HTR-8/SVneo (cell line): ENCODE results near the gene CPZ.
"Not testable (repeated sequence)": the region's sequence is repeated elsewhere in the genome, so short reads cannot be mapped to it uniquely, and the experiment has no call there.

ENCODE experiments used
- DNase-seq: peaks from one replicate; pipeline ENCODE4 v3.0.0; 2011; ENCODE audit warnings: low spot score, mixed read lengths; ENCODE audit not compliant: insufficient read length
- FAIRE-seq: peaks from 2 replicates; lab custom pipeline; 2011; peaks lifted over from hg19 to GRCh38; lab: Jason Lieb, UNC

CPZ gene

DNA sequence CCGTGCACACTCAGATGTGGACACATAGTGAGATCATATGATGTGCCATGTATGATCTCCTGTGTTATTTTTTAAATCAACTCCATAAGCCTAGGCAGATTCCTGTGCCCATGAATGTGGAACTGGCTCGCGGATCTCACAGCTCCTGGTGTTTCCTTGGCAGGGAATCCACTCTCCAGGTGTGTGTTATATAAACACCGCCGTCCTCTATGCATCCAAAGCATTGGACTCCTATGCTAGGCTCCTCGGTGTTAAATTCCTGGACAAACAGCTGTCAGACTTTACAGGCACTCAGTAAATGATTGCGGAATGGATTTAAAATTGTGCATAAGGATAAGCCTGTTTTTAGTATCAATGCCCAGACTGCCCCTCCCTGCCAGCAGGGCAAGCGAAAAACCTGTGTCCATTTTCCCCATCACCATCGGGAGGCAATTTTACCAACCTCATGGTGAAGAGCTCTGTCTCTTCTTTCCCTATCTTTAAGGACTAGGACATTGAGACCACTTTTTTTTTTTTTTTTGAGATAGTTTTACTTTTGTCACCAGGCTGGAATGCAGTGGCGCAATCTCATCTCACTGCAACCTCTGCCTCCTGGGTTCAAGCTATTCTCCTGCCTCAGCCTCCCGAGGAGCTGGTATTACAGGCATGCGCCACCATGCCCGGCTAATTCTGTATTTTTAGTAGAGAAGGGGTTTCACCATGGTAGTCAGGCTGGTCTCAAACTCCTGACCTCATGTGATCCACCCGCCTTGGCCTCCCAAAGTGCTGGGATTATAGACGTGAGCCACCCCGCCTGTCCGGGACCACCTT is 36.0 kb upstream of the CPZ start:
- DNase-seq (no peak), FAIRE-seq (peak; percentile 31)

DNA sequence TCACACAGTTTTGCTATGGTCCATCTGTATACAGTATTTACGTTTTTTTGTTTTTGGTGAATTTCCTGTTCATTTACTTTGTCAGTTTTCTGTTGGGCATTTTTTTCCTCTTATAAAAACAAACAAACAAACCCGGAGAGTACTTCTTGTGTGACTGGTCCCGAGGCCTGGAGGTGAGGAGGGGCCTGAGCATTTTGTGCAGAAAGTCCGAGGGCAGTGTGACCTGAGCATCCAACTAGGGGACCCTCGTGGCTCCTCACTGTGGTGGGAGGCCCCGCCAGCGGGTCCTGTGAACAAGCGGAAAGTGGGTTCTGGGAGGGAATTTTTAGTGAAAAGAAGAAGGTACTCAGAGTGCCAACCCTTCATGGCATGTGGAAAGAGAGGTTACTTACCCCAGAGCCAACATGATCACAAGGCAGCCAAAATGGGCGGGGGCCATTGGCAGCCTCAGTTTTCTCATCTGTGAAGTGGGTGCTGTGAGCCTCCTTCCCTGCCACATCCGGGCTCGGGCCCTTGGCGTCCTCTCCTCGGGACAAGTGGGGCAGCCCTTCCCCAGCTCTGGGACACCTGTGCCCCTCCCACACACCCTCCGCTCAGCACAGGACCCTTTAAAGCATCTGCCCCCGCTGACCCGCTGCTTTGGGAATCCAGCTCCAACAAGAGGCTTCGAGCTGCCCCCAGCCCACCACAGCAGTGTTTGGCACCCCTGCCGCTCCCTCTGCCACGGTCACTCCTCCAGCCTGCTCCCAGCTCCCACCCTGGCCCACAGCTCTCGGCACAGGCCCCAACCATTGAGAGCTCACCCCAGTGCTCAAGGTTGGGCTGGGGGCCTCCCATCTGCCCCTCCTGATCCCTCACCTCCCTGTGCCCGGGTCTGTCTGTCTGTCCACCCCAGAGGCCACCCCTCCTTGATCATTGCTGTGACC is 35.2 kb upstream of the CPZ start:
- DNase-seq (no peak), FAIRE-seq (no peak)

DNA sequence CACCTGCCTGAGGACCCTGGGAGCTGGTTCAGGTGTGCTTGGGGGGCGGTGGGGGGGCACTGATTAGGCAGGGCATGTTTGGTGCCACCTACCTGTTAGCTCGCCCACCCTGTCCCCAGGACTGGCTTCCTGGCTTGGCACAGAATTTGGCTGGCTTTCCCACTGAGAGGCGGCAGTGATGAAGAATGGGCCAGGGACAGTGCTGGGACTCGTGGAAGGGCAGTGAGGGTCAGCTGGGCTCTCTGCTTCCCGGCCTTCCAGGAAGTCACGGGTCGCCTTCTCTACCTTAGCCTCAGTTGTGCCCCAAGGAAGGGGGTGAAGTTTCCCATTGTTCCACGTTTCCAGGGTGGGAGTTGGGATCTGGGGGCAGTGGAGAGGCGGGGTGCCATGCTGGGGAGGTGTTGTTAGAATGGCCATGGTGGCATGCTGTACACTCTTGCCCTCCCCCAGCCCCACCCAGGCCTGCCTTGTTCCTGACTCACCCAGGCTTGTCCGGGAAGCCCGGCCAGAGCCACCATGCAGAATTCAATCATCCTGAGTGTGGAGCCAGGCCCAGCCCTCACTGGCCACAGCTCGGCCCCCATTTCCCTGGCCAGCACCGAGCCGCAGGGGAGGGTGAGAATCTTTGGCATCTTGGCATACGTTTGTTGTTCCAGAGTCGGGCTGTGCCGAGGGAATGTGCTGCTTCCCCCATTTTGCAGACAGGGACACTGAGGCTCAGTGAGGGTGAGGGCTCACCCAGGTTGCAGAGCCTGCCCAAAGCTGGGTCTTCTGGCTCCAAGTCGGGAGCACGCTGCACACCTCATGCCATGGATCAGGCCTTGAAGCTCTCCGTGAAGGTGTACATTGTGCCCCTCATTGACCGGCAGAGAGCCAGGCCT is 34.2 kb upstream of the CPZ start:
- DNase-seq, result no peak
- no peak for FAIRE-seq

DNA sequence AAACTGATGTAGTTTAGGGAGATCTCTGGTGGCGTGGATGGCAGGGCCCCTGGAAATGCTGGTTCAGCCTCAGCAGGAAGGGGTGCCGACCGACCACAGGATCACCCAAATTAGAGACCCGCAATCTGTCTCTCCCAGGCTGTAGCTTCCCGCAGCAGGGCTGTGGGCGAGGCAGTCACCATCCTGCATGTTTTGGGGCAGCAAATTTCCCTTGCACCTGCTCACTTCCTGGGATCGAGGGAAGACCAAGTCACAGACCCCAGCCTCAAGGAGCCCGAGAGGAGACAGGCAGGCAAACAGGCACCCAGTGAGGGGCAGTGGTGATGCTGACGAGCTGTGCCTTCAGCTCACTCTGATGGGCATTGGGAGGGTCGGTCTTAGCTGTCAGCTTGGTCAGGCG is 33.6 kb upstream of the CPZ start:
- FAIRE-seq (no peak), DNase-seq (no peak)

DNA sequence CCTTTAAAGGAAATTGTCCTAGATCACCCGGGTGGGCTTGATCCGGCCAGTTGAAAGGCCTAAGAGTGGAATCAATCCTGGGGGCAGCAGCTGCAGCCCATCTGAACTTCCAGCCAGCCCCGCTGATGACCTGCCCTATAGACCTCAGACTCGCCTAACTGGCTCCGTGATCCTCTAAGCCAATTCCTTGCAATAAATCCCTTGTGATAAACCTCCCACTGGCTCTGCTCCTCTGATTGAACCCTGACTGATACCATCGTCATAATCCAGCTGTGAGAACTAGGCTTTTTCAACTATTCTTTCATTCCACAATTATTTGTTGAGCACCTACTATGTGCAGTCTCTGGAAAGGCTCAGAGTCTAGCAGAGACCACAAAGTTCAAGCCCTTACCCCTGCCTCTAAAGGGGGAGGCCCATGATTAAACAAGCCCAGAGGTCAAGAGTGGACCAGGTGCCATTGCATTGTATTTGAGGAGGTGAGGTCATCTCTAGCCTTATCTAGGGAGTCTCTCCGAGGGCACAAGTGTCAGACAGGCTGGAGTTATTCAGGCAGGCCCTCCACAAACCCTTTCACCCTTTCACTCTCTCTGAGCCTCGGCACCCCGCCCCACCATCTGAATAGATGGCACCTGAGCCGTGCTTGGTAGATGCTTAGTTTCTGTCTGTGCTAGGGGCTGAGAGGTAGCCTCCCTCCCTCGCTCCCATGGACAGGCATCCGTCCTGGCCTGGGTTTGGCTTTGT is 32.9 kb upstream of the CPZ start:
- DNase-seq (no peak), FAIRE-seq (no peak)

DNA sequence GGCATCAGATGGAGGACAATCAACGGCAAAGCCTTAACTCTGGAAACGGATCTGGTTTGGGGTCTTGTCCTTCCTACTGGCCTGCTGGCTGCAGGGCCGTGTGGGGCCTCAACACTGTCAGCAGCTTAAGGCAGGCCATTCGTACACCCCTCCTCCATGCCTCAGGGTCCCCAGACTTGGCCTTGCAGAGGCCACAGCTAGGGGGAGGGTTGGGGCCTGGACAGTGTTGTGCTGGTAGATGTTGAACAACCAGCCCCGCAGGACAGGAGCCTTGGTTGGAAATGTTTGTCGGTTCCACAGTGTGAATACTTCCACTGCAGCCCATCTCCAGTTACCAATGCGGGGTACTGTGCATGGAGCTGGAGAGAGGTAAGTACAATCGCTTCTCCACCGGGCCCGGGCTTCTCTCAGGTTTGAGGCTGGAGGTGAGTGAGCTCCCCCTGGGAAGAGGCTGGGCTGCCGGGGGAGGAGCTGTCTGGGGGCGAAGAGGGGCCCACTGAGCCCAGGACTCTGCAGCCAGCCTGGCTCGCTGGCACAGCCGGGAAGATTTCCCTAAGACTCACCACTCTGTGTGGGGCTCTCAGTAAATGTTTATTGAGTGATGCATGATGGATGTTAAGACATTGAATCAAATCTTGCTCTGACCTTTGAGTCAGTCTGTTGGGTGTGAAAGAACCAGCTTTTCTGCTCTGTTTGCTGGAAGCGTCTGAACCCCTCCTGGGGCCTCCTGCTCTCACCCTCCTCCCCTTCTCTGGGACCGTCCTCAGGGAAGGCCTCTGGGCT is 32.1 kb upstream of the CPZ start:
- DNase-seq, result no peak
- peak; percentile 4 for FAIRE-seq

DNA sequence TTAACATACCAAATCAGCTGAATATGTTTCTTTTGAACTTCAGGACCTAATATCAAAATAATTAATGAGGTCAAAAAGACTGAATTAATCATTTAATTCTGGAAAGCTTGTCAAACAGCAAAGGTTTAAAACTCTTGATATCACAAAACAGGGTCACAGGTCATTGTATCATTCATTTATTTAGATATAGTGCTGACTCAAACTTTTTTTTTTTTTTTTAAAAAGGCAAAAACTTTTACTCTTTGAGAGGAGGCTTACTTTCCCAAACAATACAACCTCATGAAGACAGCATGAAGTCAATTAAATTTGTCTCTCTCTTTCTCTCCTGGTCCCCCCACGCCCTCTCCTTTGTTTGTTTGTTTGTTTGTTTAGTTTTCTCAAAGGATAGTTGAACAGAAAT is 28.0 kb upstream of the CPZ start:
- no peak for FAIRE-seq

DNA sequence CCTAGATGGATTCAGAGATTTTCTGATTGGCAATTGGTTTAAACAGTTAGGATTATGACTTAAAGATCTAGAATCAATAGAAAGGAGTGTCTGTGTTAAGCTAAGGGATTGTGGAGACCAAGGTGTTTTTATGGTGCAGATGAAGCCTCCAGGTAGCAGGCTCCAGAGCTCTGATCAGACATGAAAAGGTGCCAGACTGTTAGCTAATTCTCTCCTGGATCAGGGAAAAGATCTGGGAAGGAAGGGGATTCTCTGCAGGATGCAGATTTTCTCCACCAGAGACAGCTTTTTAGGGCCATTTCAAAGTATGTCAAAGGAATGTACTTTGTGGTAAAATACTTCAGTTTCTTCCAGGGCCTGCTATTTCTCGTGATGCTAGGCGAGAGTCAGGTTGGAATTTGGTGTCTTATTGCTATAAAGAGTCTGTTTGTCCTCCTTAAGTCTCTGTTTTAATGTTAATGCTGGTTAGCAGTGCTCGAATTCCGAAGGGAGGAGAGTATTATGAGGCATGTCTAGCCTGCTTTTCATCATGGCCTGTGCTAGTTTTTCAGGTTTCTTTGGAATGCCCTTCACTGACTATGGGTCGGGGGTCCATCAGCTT is 24.4 kb upstream of the CPZ start:
- no peak for DNase-seq
- no peak for FAIRE-seq

More for the DNA sequence above, 28.0 kb upstream of the CPZ start:
- DNase-seq, result no peak

DNA sequence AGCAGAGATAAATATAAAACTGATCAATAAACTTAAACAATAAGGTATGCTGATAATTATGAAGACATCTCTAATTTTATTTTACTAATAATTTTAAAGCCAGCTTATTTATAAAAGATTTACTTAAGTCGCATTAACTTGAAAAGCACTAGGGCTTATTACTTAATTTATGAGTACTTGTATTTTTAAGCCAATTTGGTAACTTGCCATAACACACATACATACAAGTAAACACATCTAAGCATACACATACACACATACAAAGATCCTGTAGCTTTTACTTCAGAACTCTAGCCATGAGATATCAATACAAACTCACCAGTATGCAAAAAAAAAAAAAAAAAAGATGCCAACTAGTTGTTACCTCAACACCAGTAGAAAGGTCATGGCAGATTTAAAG is 22.4 kb upstream of the CPZ start:
- no peak for FAIRE-seq
- DNase-seq, result no peak

DNA sequence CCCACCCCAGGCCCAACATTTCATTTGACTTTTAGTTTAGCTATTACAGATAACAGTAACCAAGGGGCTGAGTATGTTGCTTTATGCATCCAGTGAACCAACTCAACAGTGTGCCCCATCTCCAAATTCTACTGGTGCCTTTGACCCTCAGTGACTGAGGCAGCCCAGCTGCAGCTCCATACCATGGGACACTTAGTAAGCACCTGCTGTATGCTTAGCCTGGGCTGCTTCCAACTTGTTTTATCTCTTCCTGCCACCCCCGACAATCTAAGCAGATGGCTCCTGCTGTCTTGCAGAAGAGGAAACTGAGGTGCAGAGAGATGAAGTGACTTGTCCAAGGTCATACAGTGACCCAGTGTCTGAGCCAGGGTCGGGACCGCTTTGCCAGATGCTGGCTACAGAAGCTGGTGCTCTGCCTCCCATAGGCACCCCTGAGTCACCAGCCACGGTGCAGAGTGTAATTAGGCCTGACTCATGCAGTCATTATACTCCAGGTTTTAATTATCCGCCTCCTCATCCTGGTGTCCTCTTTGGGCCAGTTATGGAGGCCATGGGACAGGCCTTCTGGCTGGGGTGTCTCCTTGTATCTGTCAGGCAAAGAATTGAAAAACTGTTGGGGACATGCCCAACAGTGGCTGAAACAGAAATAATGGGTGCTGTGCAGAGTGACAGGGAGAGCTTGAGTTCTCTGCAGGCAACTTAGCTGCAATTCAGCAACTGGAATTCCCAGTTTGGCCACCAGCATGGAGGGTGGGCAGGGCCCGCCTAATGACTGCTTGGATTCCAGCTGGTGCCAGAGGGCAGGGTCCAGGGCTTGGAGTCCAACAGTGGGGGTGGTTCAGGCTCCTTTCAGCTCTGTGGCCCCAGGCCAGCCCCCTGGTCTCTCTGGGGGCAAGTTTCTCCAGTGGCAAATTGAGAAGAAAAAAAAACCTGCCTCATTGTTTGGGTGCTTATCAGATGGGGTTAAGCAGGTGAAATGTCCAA is 20.6 kb upstream of the CPZ start:
- DNase-seq, result no peak
- no peak for FAIRE-seq

DNA sequence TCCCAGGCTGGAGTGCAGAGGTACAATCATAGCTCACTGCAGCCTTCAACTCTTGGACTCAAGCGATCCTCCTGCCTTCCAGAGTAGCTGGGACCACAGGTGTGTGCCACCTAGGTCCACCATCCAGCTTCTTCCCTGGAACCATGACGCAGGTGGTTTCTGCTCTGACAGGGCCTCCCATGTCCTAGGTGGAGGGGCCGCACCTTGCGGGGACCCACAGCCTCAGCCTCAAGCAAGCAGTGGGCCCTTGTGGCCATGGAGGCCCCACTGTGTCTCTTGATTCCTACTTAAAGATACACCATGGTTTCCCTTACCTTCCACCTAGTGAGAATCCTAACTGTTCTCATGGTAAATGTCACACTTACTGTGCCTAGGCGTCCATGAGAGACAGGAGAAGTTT is 19.3 kb upstream of the CPZ start:
- no peak for FAIRE-seq
- no peak for DNase-seq

DNA sequence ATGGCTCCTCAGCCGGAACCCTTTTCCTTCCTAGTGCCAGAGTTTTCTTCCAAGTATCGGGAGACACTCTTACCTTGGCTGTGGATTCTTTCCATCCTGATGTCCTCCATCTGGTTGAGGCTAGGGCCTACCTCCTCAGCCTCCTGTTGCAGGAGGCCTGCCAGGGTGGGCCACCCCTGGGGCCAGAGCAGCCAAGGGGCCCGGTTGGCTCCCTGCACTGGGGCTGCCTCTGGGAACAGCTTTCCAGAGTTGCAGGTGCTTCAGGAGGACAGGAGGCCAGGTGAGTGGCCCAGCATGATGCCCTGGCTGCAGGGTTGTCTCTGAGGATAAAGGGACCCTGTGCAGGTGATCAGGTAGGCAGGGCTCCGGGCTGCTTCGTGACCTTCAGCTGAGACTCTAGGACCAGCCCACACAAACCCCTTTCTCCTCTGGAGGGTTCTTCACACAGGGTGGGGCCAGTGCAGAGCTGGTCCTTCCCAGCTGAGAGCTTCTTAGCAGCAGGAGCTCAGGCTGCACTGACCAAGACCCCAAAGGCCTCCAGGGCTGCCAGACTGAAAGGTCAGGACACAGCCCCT is 17.7 kb upstream of the CPZ start:
- FAIRE-seq, result no peak
- DNase-seq, result no peak

DNA sequence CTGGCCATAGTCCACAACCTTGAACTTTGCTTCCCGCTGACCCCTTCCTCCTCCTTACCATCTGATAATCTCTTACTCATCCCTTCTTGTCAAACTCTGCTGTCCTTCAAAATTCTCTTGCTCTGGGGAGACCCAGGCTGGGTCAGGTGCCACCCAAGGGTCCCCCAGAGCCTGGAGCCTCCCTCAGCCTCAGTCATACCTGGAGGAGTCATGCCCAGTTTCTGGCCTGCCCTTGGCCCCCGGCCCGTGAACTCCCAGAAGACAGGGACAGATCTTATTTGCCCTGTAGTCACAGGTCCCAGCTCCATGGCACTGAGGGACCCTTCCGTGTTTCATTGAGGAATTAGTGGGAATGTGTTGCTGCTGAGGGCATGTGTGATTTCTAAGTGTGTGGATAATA is 17.1 kb upstream of the CPZ start:
- no peak for DNase-seq
- FAIRE-seq, result no peak

DNA sequence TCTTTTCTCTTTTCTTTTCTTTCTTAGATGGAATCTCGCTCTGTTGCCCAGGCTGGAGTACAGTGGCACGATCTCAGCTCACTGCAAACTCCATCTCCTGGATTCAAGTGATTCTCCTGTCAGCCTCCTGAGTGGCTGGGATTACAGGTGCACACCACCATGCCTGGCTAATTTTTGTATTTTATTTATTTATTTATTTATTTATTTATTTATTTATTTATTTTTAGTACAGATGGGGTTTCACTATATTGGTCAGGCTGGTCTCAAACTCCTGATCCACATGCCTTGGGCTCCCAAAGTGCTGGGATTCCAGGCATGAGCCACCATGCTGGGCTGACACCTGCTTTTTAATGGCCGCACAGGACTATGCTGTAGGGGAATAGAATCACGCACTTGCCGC is 16.0 kb upstream of the CPZ start:
- FAIRE-seq, result not testable (repeated sequence)

DNA sequence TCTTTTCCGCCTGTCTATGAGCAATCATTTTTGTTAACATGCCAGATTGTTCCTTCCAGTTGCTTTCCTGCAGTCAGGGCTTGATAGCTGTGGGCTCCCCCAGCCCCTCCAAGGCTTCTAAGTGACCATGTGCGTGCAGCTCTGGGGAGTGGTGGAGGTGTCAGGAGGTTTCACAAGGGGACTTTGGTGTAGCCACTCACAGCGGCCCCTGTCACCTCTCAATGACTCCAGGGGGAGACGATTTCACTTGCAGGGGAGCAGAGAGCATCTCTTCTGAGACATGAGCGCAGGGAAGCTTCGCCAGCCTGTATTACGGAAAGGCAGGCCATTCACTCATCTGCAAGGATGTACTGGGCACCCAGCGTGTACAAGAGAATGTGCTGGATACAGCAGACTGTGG is 15.5 kb upstream of the CPZ start:
- FAIRE-seq, result no peak
- no peak for DNase-seq

More for the DNA sequence above, 16.0 kb upstream of the CPZ start:
- DNase-seq, result not testable (repeated sequence)

DNA sequence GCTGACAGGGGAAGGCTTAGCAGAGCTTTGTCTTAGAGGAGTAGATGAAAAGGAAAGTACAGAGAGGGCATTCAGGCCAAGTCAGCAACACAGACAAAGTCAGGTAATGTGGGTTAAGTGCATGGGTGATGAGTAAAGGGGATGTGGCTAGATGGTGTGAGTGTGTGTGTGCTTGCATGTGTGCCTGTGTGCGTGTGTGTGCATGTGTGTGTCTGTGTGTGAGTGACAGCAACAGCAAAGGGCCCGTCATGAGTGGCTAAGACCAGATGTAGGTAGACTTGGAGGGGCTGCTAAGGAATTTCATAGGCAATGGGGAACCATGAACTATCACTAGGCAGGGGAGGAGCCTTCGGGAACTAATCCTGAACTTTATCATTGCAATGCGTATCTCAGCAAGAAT is 14.6 kb upstream of the CPZ start:
- DNase-seq, result no peak
- no peak for FAIRE-seq

DNA sequence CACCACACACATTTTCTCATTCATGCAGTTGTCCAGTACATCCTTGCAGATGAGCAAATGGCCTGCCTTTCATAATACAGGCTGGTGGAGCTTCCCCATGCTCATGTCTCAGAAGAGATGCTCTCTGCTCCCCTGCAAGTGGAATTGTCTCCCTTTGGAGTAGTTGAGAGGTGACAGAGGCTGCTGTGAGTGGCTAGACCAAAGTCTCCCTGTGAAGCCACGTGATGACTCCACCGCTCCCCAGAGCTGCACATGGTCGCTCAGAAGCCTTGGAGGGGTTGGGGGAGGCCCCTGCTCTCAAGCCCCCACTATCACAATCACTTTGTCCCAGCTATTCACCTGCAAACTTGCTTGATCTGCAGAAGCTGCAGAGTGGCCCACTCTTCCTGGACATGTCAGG is 13.8 kb upstream of the CPZ start:
- DNase-seq (no peak), FAIRE-seq (no peak)
